D721Med (cell line): ENCODE measurements around the gene SSNA1.
A peak's percentile ranks its signal among the peaks of the same experiment; 100 is the strongest.

Experiments used
- DNase-seq: peaks from one replicate; pipeline ENCODE4 v3.0.0; 2011; ENCODE audit warnings: low spot score; ENCODE audit not compliant: insufficient read length
- FAIRE-seq: peaks from 2 replicates; lab custom pipeline; 2011; peaks lifted over from hg19 to GRCh38; lab: Jason Lieb, UNC
- CTCF ChIP-seq: IDR thresholded peaks from 2 replicates; pipeline ENCODE4 v1.5.1; 2012; ENCODE audit warnings: mild to moderate bottlenecking, control low read depth; ENCODE audit not compliant: insufficient read depth; ENCODE audit errors: missing control alignments

Gene SSNA1

GRCh38 chr9:137166380-137167229 is 21.9 kb upstream of the SSNA1 start:
- TF ChIP-seq CTCF, result no peak
- no peak for FAIRE-seq
- DNase-seq, result no peak

- no peak for FAIRE-seq
- TF ChIP-seq CTCF, result no peak
- DNase-seq, result no peak
These were observed 21.2 kb upstream of the SSNA1 start for GRCh38 chr9:137167277-137167746.

- FAIRE-seq (no peak), DNase-seq (no peak)
- TF ChIP-seq CTCF, result no peak
These were observed 20.5 kb upstream of the SSNA1 start for GRCh38 chr9:137167747-137168572.

- no peak for FAIRE-seq
- no peak for DNase-seq
These were observed 19.9 kb upstream of the SSNA1 start for GRCh38 chr9:137168573-137168903.

GRCh38 chr9:137168904-137169856 is 19.3 kb upstream of the SSNA1 start:
- DNase-seq (peak; percentile 94), FAIRE-seq (no peak)
- no peak for TF ChIP-seq CTCF

More at GRCh38 chr9:137168573-137168903, 19.9 kb upstream of the SSNA1 start:
- TF ChIP-seq CTCF, result no peak

GRCh38 chr9:137169896-137170358 is 18.5 kb upstream of the SSNA1 start, which contains the start of gene LRRC26:
LRRC26 (minus strand) TSS chr9:137170051; CDS start chr9:137169943, 108 bp downstream.
- TF ChIP-seq CTCF, result no peak
- DNase-seq, result no peak
- no peak for FAIRE-seq
